ENCODE data around the gene SLC7A8. TPM values are rescaled to one million over a fixed set of nuclear protein-coding genes. Genes with fewer than 3 reads are reported as not detected.

The SLC7A8 gene
- total RNA-seq, 1 experiment from 2014 or later, result 0.90 TPM

Other genes with a start within 250 kb of the SLC7A8 start
- 25.7 TPM for gene HAUS4, start 226.6 kb downstream of the SLC7A8 start, total RNA-seq (2021; ENCODE audit: unreplicated experiment)
- gene AJUBA, start 201.1 kb downstream of the SLC7A8 start, total RNA-seq (2021; ENCODE audit: unreplicated experiment), result 50.2 TPM
- gene C14orf93, start 173.5 kb downstream of the SLC7A8 start, total RNA-seq (2021; ENCODE audit: unreplicated experiment), result 5.6 TPM
- gene PSMB5, start 148.8 kb downstream of the SLC7A8 start, total RNA-seq (2021; ENCODE audit: unreplicated experiment), result 149 TPM
- not detected for gene PSMB11, start 141.4 kb downstream of the SLC7A8 start, total RNA-seq (2021; ENCODE audit: unreplicated experiment)
- gene CDH24, start 126.1 kb downstream of the SLC7A8 start, total RNA-seq (2021; ENCODE audit: unreplicated experiment), result 9.0 TPM
- gene ACIN1, start 88.5 kb downstream of the SLC7A8 start, total RNA-seq (2021; ENCODE audit: unreplicated experiment), result 162 TPM
- 39.6 TPM for gene C14orf119, start 88.2 kb downstream of the SLC7A8 start, total RNA-seq (2021; ENCODE audit: unreplicated experiment)
- not detected for gene CIROP, start 78.7 kb downstream of the SLC7A8 start, total RNA-seq (2021; ENCODE audit: unreplicated experiment)
- not detected for gene CEBPE, start 64.4 kb downstream of the SLC7A8 start, total RNA-seq (2021; ENCODE audit: unreplicated experiment)
- gene RNF212B, start 54.3 kb upstream of the SLC7A8 start, total RNA-seq (2021; ENCODE audit: unreplicated experiment), result not detected
- gene HOMEZ, start 102.5 kb upstream of the SLC7A8 start, total RNA-seq (2021; ENCODE audit: unreplicated experiment), result 7.6 TPM
- 8.8 TPM for gene PPP1R3E, start 119.2 kb upstream of the SLC7A8 start, total RNA-seq (2021; ENCODE audit: unreplicated experiment)
- 18.9 TPM for gene BCL2L2, start 123.2 kb upstream of the SLC7A8 start, total RNA-seq (2021; ENCODE audit: unreplicated experiment)
- gene PABPN1, start 137.8 kb upstream of the SLC7A8 start, total RNA-seq (2021; ENCODE audit: unreplicated experiment), result 159 TPM
- 3.2 TPM for gene SLC22A17, start 169.2 kb upstream of the SLC7A8 start, total RNA-seq (2021; ENCODE audit: unreplicated experiment)
- not detected for gene EFS, start 181.5 kb upstream of the SLC7A8 start, total RNA-seq (2021; ENCODE audit: unreplicated experiment)
- gene IL25, start 189.1 kb upstream of the SLC7A8 start, total RNA-seq (2021; ENCODE audit: unreplicated experiment), result not detected
- gene CMTM5, start 193.4 kb upstream of the SLC7A8 start, total RNA-seq (2021; ENCODE audit: unreplicated experiment), result not detected
- not detected for gene MYH6, start 224.6 kb upstream of the SLC7A8 start, total RNA-seq (2021; ENCODE audit: unreplicated experiment)